K562 (cell line): ENCODE data around the gene RHOC. TPM values are rescaled to one million over a fixed set of nuclear protein-coding genes. Genes with fewer than 3 reads are reported as not detected.
A peak's percentile ranks its signal among the peaks of the same experiment; 100 is the strongest.

Experiments
- ATAC-seq: fragments of 200-7000 bp; cut with Tn5 transposase; 3 replicates; pipeline ENCODE4 v1.9.1; 2020; ENCODE audit warnings: moderate library complexity
- BruUV-seq: library from RNA; stranded (reverse); fragments of 400-500 nt; replicated peaks from 2 replicates; lab custom pipeline; 2021; lab: Mats Ljungman, UMichigan
- CTCF ChIA-PET: fragments of 300-600 bp; formaldehyde crosslinking; extraction: SDS; loops from one replicate; lab custom pipeline; 2021; ENCODE audit warnings: low intra/inter-chr PET ratio; lab: Yijun Ruan, JAX
- POLR2A ChIA-PET: fragments of 300-600, 350-650 bp; sonication (Branson Sonifier 250); formaldehyde crosslinking; extraction: SDS; loops from one replicate; lab custom pipeline; 2021; ENCODE audit warnings: antibody characterized with exemption, inconsistent platforms; lab: Yijun Ruan, JAX
- DNase-seq, 4 experiments: peaks; one replicate each; pipeline versions ENCODE4 v3.0.0 to v3.0.0-alpha.2; 2011 to 2018; ENCODE audit warnings: low spot score in 3 of 4, mixed read lengths in 3 of 4; ENCODE audit errors: extremely low read depth in 1 of 4
- FAIRE-seq: peaks from 2 replicates; lab custom pipeline; 2011; peaks lifted over from hg19 to GRCh38; lab: Jason Lieb, UNC
- H2AFZ ChIP-seq: 2 replicates; pipeline ENCODE4 v1.6.0; 2011; ENCODE audit warnings: low read depth, low read length, control low read depth, inconsistent platforms
- H3K27ac ChIP-seq: fragments of 200-600 bp; 3 replicates; pipeline ENCODE4 v1.8.0; 2011; ENCODE audit warnings: low read depth, mild to moderate bottlenecking, control low read depth, inconsistent platforms, low read length, moderate library complexity, mixed read lengths; ENCODE audit errors: extremely low read depth
- H3K27me3 ChIP-seq, 2 experiments: fragments of 300-600 bp in 1 of 2; 2 replicates in 1 of 2; 3 replicates in 1 of 2; pipeline versions ENCODE4 v1.6.0 to v1.8.0; 2011; ENCODE audit warnings: inconsistent platforms in 2 of 2, low read length in 2 of 2, mild to moderate bottlenecking in 1 of 2, mixed read lengths in 1 of 2, moderate library complexity in 1 of 2; ENCODE audit not compliant: control insufficient read depth in 2 of 2, insufficient read depth in 2 of 2
- H3K36me3 ChIP-seq: fragments of 300-600 bp; 3 replicates; pipeline ENCODE4 v1.8.0; 2011; ENCODE audit warnings: mild to moderate bottlenecking, low read length, inconsistent platforms; ENCODE audit not compliant: control insufficient read depth, insufficient read depth
- H3K4me1 ChIP-seq, 2 experiments: fragments of 200-600 bp in 1 of 2; replicated peaks in 1 of 2; 2 replicates in 1 of 2; 3 replicates in 1 of 2; pipeline versions ENCODE4 v1.5.1 to v1.8.0; 2011; ENCODE audit warnings: inconsistent platforms in 2 of 2, low read length in 2 of 2, mild to moderate bottlenecking in 1 of 2, mixed read lengths in 1 of 2, moderate library complexity in 1 of 2; ENCODE audit not compliant: control insufficient read depth in 2 of 2, insufficient read depth in 2 of 2
- H3K4me2 ChIP-seq: 2 replicates; pipeline ENCODE4 v1.6.1; 2011; ENCODE audit warnings: low read length, control low read depth, inconsistent platforms, mixed read lengths; ENCODE audit not compliant: insufficient read depth
- H3K4me3 ChIP-seq: fragments of 200-600 bp; sonication (generic), shearing (Covaris generic); 2 replicates; pipeline ENCODE4 v1.5.1; 2016; ENCODE audit warnings: control low read depth, inconsistent platforms
- H3K79me2 ChIP-seq: fragments of 200-600 bp; 3 replicates; pipeline ENCODE4 v1.8.0; 2011; ENCODE audit warnings: low read length, inconsistent platforms; ENCODE audit not compliant: control insufficient read depth, insufficient read depth
- H3K9ac ChIP-seq, 2 experiments: 2 replicates each; pipeline versions ENCODE4 v1.6.0 to v1.6.1; 2011; ENCODE audit warnings: low read depth in 2 of 2, low read length in 2 of 2, control low read depth in 1 of 2, inconsistent platforms in 1 of 2, mild to moderate bottlenecking in 1 of 2, mixed read lengths in 1 of 2; ENCODE audit not compliant: insufficient read depth in 1 of 2
- H3K9me1 ChIP-seq: one replicate; pipeline ENCODE4 v1.6.0; 2011; ENCODE audit warnings: inconsistent platforms, mild to moderate bottlenecking, low read length, moderate library complexity; ENCODE audit not compliant: control insufficient read depth, insufficient read depth
- H3K9me3 ChIP-seq: replicated peaks from 2 replicates; pipeline ENCODE4 v1.5.1; 2011; ENCODE audit warnings: low read depth, low read length, inconsistent platforms; ENCODE audit not compliant: control insufficient read depth, insufficient read depth
- H4K20me1 ChIP-seq: replicated peaks from 2 replicates; pipeline ENCODE4 v1.6.1; 2011; ENCODE audit warnings: low read length, inconsistent platforms, mixed read lengths; ENCODE audit not compliant: control insufficient read depth, insufficient read depth
- BRD9 ChIP-seq: fragments of 450-650 bp; IDR thresholded peaks from 2 replicates; pipeline ENCODE4 v1.6.1; 2018; ENCODE audit warnings: low read depth; ENCODE audit not compliant: partially characterized antibody
- HMG20B ChIP-seq: fragments of 250-450 bp; sonication (Bioruptor Pico); IDR thresholded peaks from 2 replicates; pipeline ENCODE4 v1.5.0; 2021; ENCODE audit warnings: mild to moderate bottlenecking
- SPI1 ChIP-seq: IDR thresholded peaks from 2 replicates; pipeline ENCODE4 v1.6.1; 2011; ENCODE audit warnings: low read depth, low read length, control low read depth, borderline replicate concordance
- THRA ChIP-seq: fragments of 450-650 bp; IDR thresholded peaks from 2 replicates; pipeline ENCODE4 v1.6.1; 2017; ENCODE audit warnings: mild to moderate bottlenecking, moderate library complexity
- ZEB2 ChIP-seq: fragments of 450-650 bp; IDR thresholded peaks from 2 replicates; pipeline ENCODE4 v1.6.1; 2016
- ZNF134 ChIP-seq: fragments of 250-450 bp; sonication (Bioruptor Pico); conservative IDR thresholded peaks from 2 replicates; pipeline ENCODE4 v1.4.0; 2020
- ZNF197 ChIP-seq: fragments of 200-800 bp; sonication (Bioruptor generic); IDR thresholded peaks from 2 replicates; pipeline ENCODE4 v1.6.1; 2016; ENCODE audit warnings: low read depth, missing genetic modification characterization, missing compliant biosample characterization
- ZNF280A ChIP-seq: fragments of 450-650 bp; IDR thresholded peaks from 2 replicates; pipeline ENCODE4 v1.6.1; 2018; ENCODE audit warnings: mild to moderate bottlenecking, low read depth; ENCODE audit not compliant: partially characterized antibody
- WGBS: fragments of 100-300 bp; shearing (Covaris generic); methylation state at CpG from one replicate; pipeline ENCODE4 v1.1.6; 2016; ENCODE audit warnings: low coverage, mixed read lengths; ENCODE audit not compliant: insufficient coverage; ENCODE audit errors: missing lambda C conversion rate; 5-methylcytosine and 5-hydroxymethylcytosine counted together
- in situ Hi-C: fragments of 300-500 bp; cut with MboI; formaldehyde crosslinking; loops from 4 replicates; pipeline ENCODE4 v1.15.0; 2018; ENCODE audit warnings: inconsistent platforms, mixed read lengths
- intact Hi-C: fragments of 100-400 bp; cut with micrococcal nuclease; formaldehyde crosslinking; loops from 2 replicates; pipeline ENCODE4 v1.14.2; 2022
- polyA plus RNA-seq, 8 experiments: library from polyadenylated mRNA; depleted of rRNA in 4 of 8; stranded (reverse) in 5 of 8; unstranded in 3 of 8; fragments of >200 nt; fragmentation: Nextera tagmentation in 2 of 8; fragmentation: Illumina TruSeq in 1 of 8; extraction: Ambion mirVana in 2 of 8; extraction: Trizol in 1 of 8; gene quantifications; 2 replicates each; pipeline versions ENCODE4 v1.2.1 to v1.2.3, GENCODE V29; 2011 to 2014; ENCODE audit warnings: inconsistent platforms in 1 of 8, missing spikeins in 1 of 8
- total RNA-seq, 7 experiments: library from RNA; depleted of rRNA in 6 of 7; stranded (reverse); fragments of >200 nt in 6 of 7; fragmentation: Illumina TruSeq in 2 of 7; extraction: Trizol in 2 of 7; gene quantifications; 2 replicates each; pipeline versions ENCODE4 v1.2.1 to v1.2.3, GENCODE V29; 2011 to 2021; ENCODE audit warnings: low replicate concordance in 1 of 7

The RHOC gene
- total and polyA plus RNA-seq, 9 of the 15 experiments (the other 6 are each of a cell fraction or from before 2014, with no cell fraction given), result 35.2 to 364 (median 204) TPM

- no peak overlapping the region for H3K27ac ChIP-seq
- H2AFZ ChIP-seq, result no peak overlapping the region
- no peaks in the 10 kb centered on the region for H3K27me3 ChIP-seq
- FAIRE-seq (no peak), DNase-seq (peak in 1 of 4 experiments; percentile 5), ATAC-seq (no peak)
- no TSS peak for BruUV-seq
- H3K4me2 ChIP-seq, result no peak overlapping the region
- TF ChIP-seq ZEB2, result no peak
- TF ChIP-seq SPI1, result no peak
- TF ChIP-seq ZNF134, result no peak
- no peak for TF ChIP-seq ZNF280A
- TF ChIP-seq HMG20B, result no peak
- no peak for TF ChIP-seq ZNF197 (CRISPR knock-in tag)
- no peak for TF ChIP-seq THRA
- no peak for TF ChIP-seq BRD9
- intact Hi-C loops (no loop called here), in situ Hi-C loops (no loop called here)
- H3K79me2 ChIP-seq, result peaks cover 5% of the 10 kb centered on the region; the same call in 1 of the 3 replicates
- peaks cover 9% of the 10 kb centered on the region for H3K9me1 ChIP-seq
- ChIA-PET POLR2A (interaction anchor here (2.9 to 3.2 kb wide), 2 partner anchors 11 to 12 kb away, joined by 18 to 30 read pairs; partner anchors contain the start of gene MOV10), CTCF (no interaction called here)
- peaks cover 6% of the 10 kb centered on the region for H4K20me1 ChIP-seq
- no peak overlapping the region for H3K4me3 ChIP-seq
- H3K9me3 ChIP-seq, result no peaks in the 10 kb centered on the region
- WGBS, result 78% methylated on average over 4 of the region's 4 CpGs
- H3K9ac ChIP-seq, result no peak overlapping the region; a peak in 1 of 4 replicates
- peaks cover 18% of the 10 kb centered on the region in 2 experiments; a peak in 4 of 5 replicates for H3K4me1 ChIP-seq
- H3K36me3 ChIP-seq, result peaks cover 47% of the 10 kb centered on the region
Observed at GRCh38 chr1:112687361-112687760, 19.6 kb downstream of the RHOC start.
